Sigmoid colon (tissue), 4 donors: ENCODE measurements around the gene DPEP2NB.

Experiments
- POLR2AphosphoS5 ChIP-seq, 4 donors: sonication (generic); formaldehyde crosslinking; IDR thresholded peaks; one replicate each; pipeline ENCODE4 v1.6.1; 2017; ENCODE audit warnings: antibody characterized with exemption in 4 of 4
- TF ChIP-seq, protein P1 (sequence below), 4 experiments: fragments of 450-650 bp in 3 of 4; fragments of 200-600 bp in 1 of 4; IDR thresholded peaks; one replicate each; pipeline ENCODE4 v1.5.1; 2016 to 2019; ENCODE audit warnings: antibody characterized with exemption in 4 of 4, mild to moderate bottlenecking in 3 of 4, moderate library complexity in 2 of 4

DNA sequence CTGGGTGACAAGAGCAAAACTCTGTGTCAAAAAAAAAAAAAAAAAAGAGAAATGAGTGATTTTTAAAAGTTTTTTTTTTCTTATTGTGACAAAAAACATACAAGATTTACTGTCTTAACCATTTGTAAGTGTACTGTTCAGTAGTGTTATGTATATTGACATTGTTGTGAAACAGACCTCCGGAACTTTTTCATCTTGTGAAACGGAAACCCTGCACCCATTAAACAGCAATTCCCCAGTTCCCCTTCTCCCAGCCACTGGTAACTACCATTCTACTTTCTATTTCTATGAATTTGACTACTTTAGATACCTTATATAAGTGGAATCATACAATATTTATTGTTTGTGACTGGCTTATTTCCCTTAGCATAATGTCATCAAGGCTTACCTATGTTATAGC, 26.1 kb upstream of the DPEP2NB start:
- TF ChIP-seq, protein P1, sequence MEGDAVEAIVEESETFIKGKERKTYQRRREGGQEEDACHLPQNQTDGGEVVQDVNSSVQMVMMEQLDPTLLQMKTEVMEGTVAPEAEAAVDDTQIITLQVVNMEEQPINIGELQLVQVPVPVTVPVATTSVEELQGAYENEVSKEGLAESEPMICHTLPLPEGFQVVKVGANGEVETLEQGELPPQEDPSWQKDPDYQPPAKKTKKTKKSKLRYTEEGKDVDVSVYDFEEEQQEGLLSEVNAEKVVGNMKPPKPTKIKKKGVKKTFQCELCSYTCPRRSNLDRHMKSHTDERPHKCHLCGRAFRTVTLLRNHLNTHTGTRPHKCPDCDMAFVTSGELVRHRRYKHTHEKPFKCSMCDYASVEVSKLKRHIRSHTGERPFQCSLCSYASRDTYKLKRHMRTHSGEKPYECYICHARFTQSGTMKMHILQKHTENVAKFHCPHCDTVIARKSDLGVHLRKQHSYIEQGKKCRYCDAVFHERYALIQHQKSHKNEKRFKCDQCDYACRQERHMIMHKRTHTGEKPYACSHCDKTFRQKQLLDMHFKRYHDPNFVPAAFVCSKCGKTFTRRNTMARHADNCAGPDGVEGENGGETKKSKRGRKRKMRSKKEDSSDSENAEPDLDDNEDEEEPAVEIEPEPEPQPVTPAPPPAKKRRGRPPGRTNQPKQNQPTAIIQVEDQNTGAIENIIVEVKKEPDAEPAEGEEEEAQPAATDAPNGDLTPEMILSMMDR (IDR thresholded peaks at IDR 0.05) = no peak
- TF ChIP-seq POLR2AphosphoS5 (IDR thresholded peaks at IDR 0.05) = no peak
